WERI-Rb-1 (cell line): ENCODE results near the gene COX7C.
"Not testable (repeated sequence)": the region's sequence is repeated elsewhere in the genome, so short reads cannot be mapped to it uniquely, and the experiment has no call there.

Experiments
- DNase-seq: peaks from one replicate; pipeline ENCODE4 v3.0.0-alpha.2; 2020
- H3K27ac ChIP-seq: fragments of 250-450 bp; sonication (Bioruptor Pico); 2 replicates; pipeline ENCODE4 v1.5.1; 2020; ENCODE audit warnings: mild to moderate bottlenecking, moderate library complexity
- H3K27me3 ChIP-seq: fragments of 250-450 bp; sonication (Bioruptor Pico); 2 replicates; pipeline ENCODE4 v1.5.1; 2021; ENCODE audit warnings: mild to moderate bottlenecking, low read depth, moderate library complexity; ENCODE audit not compliant: insufficient read depth, severe bottlenecking
- H3K36me3 ChIP-seq: fragments of 250-450 bp; sonication (Bioruptor Pico); 2 replicates; pipeline ENCODE4 v1.5.1; 2020; ENCODE audit warnings: mild to moderate bottlenecking, moderate library complexity
- H3K4me3 ChIP-seq: 2 replicates; pipeline ENCODE4 v1.5.1; 2011; ENCODE audit warnings: low read depth, mild to moderate bottlenecking, control low read depth, low read length
- H3K9me3 ChIP-seq: fragments of 250-450 bp; sonication (Bioruptor Pico); 2 replicates; pipeline ENCODE4 v1.5.1; 2021; ENCODE audit warnings: mild to moderate bottlenecking, moderate library complexity; ENCODE audit not compliant: severe bottlenecking
- TF ChIP-seq, protein P1 (sequence below): IDR thresholded peaks from 2 replicates; pipeline ENCODE4 v1.5.1; 2011; ENCODE audit warnings: low read depth, mild to moderate bottlenecking, control low read depth, inconsistent platforms, low read length

Gene COX7C

DNA sequence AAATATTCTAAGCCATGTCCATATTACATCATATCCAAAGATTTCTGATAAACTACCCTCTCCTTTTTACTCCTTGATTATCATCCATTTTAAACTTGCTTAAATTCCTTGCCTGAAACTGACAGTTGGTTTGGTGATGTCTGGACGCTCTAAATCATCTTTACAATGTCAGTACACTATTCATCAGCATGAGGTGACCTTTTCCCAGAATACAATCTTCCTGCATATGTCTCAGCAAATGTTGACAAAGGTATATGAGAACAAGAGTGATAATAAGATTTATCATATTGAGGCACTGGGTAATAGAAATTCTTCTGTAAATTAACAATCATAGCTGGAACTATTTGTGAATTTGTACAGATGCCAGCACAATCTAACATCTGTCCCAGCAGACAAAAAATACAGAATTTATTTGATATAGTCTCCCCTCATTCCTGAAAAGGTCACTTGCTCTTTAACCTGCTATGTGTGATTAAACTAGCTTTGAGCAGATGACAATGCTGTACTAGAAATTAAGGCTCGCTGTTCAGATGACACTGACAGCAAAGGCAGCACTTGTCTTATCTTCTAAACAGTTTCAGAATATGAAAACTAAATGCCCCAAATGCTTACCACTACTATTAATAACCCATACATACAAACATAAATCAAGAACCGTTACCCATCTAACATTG lies 32.2 kb downstream of the COX7C start:
- Histone ChIP-seq H3K4me3 (no peak overlapping the region), H3K9me3 (no peaks in the 10 kb centered on the region), H3K27me3 (no peaks in the 10 kb centered on the region), H3K36me3 (no peaks in the 10 kb centered on the region), H3K27ac (no peak overlapping the region)
- no peak for DNase-seq
- TF ChIP-seq, protein P1, sequence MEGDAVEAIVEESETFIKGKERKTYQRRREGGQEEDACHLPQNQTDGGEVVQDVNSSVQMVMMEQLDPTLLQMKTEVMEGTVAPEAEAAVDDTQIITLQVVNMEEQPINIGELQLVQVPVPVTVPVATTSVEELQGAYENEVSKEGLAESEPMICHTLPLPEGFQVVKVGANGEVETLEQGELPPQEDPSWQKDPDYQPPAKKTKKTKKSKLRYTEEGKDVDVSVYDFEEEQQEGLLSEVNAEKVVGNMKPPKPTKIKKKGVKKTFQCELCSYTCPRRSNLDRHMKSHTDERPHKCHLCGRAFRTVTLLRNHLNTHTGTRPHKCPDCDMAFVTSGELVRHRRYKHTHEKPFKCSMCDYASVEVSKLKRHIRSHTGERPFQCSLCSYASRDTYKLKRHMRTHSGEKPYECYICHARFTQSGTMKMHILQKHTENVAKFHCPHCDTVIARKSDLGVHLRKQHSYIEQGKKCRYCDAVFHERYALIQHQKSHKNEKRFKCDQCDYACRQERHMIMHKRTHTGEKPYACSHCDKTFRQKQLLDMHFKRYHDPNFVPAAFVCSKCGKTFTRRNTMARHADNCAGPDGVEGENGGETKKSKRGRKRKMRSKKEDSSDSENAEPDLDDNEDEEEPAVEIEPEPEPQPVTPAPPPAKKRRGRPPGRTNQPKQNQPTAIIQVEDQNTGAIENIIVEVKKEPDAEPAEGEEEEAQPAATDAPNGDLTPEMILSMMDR, result no peak

DNA sequence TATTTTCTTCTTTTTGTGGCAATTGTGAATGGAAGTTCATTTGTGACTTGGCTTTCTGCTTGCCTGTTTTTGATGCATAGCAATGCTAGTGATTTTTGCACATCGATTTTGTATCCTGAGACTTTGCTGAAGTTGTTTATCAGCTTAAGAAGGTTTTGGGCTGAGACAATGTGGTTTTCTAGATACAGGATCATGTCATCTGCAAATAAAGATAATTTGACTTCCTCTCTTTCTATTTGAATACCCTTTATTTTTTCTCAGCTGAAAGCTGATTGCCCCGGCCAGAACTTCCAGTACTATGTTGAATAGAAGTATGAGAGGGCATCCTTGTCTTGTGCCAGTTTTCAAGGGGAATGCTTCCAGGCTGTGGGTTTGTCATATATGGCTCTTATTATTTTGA lies 43.0 kb downstream of the COX7C start:
- not testable (repeated sequence) for H3K27ac ChIP-seq, DNase-seq, H3K9me3 ChIP-seq, H3K4me3 ChIP-seq, H3K36me3 ChIP-seq, H3K27me3 ChIP-seq

DNA sequence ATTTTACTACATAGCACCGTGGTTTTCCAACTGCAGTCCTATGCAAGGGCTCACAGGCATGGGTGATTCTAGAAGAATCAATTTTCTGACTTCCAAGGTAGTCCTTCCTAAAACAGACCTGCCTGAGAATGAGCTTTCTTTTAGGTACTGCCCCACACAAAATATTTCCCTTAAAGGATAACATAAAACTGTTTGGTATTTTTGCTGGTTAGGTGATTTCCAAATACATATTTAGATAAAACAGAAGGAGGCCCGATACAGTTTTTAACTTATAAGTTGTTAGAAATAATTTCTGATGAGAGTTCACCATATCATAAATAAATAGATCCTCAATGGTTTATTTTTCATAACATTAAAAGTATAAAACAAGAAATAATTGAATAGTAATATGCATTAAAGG lies 46.4 kb downstream of the COX7C start:
- H3K27ac ChIP-seq, result no peak overlapping the region
- no peak overlapping the region for H3K4me3 ChIP-seq
- TF ChIP-seq, protein P1, result no peak
- no peaks in the 10 kb centered on the region for H3K36me3 ChIP-seq
- no peak for DNase-seq
- no peaks in the 10 kb centered on the region for H3K9me3 ChIP-seq
- no peaks in the 10 kb centered on the region for H3K27me3 ChIP-seq

DNA sequence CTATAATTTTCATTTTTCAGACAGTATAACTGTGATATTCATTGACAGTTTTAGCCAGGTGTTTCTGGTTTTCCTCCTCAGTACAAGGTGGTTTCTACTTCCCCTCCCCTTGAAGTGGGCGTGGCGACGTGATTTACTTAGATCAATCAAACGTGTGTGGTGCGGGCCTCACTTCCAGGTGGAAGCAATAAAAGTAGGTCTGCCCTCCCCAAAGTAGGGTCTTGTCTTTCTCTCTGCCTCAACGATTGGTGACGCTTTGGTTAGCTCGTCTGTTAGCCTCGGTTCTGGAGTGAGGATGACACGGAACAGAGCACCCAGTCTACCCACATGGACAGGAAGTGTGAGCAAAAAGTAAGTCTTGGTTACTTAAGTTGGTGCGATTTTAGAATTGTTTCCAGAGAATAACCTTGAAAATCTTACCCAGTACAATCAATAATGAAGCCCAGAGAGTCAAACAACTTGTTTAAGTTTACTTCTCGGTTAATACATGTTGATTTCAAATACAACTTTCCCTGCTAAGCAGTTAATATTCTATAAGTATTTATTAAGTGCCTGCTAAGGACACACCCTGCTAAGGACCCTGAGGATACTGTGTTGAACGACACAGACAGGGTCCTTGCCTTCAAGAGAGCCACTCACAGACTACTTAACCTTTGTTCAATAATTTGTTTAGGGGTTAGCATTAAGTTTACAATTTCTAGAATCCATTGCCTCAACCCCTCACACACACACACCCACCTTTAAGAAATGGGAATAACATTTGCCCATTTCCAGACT lies 48.4 kb downstream of the COX7C start:
- TF ChIP-seq, protein P1, result no peak
- Histone ChIP-seq H3K27ac (no peak overlapping the region), H3K27me3 (no peaks in the 10 kb centered on the region), H3K36me3 (no peaks in the 10 kb centered on the region), H3K9me3 (no peaks in the 10 kb centered on the region), H3K4me3 (no peak overlapping the region)
- DNase-seq, result no peak

DNA sequence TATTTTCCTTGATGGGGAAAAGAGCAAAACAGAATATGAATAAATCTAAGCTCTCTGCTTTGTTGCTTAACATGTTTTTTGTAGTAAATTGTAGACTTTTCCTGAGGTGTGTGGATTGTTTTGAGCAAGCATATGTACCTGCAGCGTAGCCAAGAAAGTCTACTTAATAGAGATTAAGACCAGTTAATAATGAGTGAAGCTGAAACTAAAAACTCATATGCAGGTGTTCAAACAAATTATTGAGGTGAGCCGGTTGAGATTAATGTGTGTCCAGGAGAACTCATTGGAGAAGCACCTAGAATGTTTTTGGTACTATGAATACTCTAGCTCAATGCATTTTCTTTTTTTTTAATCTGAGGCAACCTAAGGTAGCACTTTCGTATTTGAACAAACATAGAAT lies 49.2 kb downstream of the COX7C start:
- TF ChIP-seq, protein P1, result no peak
- Histone ChIP-seq H3K36me3 (no peaks in the 10 kb centered on the region), H3K27ac (no peak overlapping the region), H3K9me3 (no peaks in the 10 kb centered on the region), H3K27me3 (no peaks in the 10 kb centered on the region), H3K4me3 (no peak overlapping the region)
- no peak for DNase-seq
